Measurements from ENCODE around the gene ITGA7. TPM values are rescaled to one million over a fixed set of nuclear protein-coding genes. Genes with fewer than 3 reads are reported as not detected.
A peak's percentile ranks its signal among the peaks of the same experiment; 100 is the strongest.

ITGA7 gene
- total RNA-seq, 1 experiment from 2014 or later = 2.5 TPM

- peak; percentile 18; the same call in 1 of the 2 replicates for ATAC-seq
- intact Hi-C loops (cut with micrococcal nuclease; ENCODE audit: unreplicated experiment) = loop anchor here (1.0 to 5.0 kb wide), 3 partner anchors 59 to 80 kb away; partner anchors contain the start of genes ORMDL2 and SARNP
- peak overlapping the region; percentile 44 to 73 for H3K4me3 ChIP-seq (ENCODE audit: low read depth in 2 of 2, low read length in 2 of 2)
Observed at GRCh38 chr12:55737581-55738122, 29.9 kb upstream of the ITGA7 start.

More at GRCh38 chr12:55737581-55738122, 29.9 kb upstream of the ITGA7 start:
- TF ChIP-seq POLR2AphosphoS5 (IDR thresholded peaks at IDR 0.05; ENCODE audit: low read depth, low read length) (no peak), TCF7L2 (IDR thresholded peaks at IDR 0.05; ENCODE audit: low read depth, low read length) (no peak), SIN3A (IDR thresholded peaks at IDR 0.05; ENCODE audit: borderline replicate concordance, insufficient read depth, low read depth, low read length) (no peak), CTCF (IDR thresholded peaks at IDR 0.05) (peak; percentile 47; the same call in 1 of the 2 replicates), REST (IDR thresholded peaks at IDR 0.05; ENCODE audit: insufficient read depth in 1 of 2, low read depth in 2 of 2, low read length in 1 of 2) (no peak)
- Histone ChIP-seq H3K36me3 (ENCODE audit: control insufficient read depth, insufficient read depth, low read length) (no peaks in the 10 kb centered on the region), H3K9me3 (ENCODE audit: control insufficient read depth, insufficient read depth, low read depth, low read length) (no peaks in the 10 kb centered on the region), H3K27me3 (ENCODE audit: control insufficient read depth, insufficient read depth, low read length) (no peaks in the 10 kb centered on the region), H3K27ac (ENCODE audit: low read length) (0 out of 2 replicates have a peak overlapping the region, but pooled peaks have one; percentile 30), H3K4me1 (ENCODE audit: control insufficient read depth, insufficient read depth, low read length) (peaks cover 11% of the 10 kb centered on the region)
- POLR2A ChIA-PET = no interaction called here
- no TSS peak for BruUV-seq (replicated peaks)
- CTCF ChIA-PET = interaction anchor here (0.6 to 2.7 kb wide), 7 partner anchors 8 to 202 kb away, joined by 3 to 17 read pairs (median 11); partner anchors contain the start of genes ORMDL2 and SARNP
- DNase-seq (ENCODE audit: low read depth, low spot score) = no peak
- in situ Hi-C loops (cut with HindIII; ENCODE audit: low pct_unique_long_range_greater_than_20kb, low sequenced_read_pairs) = no loop called here

Measured in Panc1 (cell line).